Measurements from ENCODE around the gene VSIG2.

The VSIG2 gene

DNA sequence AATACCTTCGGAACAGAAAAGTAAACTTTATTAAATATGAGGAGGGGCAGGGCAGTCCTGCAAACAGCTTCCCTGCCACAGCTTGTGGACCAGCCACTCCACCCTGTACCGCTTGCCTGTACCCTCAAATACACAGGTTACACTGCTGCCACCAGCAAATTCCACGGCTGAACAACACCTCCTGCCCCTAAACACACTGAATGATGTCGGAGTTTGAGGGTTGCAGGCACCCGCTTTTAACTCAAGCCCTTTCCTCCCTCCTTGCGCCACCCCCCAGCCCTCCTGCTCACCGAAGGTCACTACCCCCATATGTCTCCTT lies 4.0 kb downstream of the VSIG2 start:
- no peak for ATAC-seq

DNA sequence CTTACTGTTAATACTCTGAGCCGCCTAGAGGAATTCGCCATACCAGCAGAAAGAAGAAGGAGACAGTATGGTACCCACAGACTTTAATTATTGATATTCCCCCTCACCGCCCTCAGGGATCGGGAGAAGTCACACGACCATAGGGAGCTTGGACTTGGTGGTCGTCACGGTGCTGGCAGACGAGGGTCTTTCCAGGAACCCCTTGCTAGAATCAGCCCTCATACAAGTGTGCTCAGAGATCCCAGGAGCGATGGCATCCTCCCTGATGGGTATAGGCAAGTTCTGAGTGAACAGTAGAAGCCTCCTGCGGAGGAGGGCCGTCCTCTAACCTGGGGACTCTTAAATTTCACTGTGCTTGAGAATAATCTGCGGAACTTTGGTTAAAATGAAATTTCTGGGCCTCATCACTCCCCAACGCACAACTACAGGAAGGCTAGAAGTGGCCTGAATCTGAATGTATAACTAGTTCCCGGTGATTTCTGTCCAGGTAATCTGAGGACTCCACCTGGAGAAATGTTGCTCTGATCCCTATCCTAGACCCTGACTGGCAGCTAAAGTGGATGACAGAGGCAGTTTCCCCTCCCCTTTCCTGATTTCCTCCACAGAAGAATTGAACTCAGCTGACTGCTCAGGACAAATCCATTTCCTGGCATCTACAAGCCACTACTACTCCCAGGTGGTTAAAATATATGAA lies 4.5 kb downstream of the VSIG2 start:
- no peak for ATAC-seq

DNA sequence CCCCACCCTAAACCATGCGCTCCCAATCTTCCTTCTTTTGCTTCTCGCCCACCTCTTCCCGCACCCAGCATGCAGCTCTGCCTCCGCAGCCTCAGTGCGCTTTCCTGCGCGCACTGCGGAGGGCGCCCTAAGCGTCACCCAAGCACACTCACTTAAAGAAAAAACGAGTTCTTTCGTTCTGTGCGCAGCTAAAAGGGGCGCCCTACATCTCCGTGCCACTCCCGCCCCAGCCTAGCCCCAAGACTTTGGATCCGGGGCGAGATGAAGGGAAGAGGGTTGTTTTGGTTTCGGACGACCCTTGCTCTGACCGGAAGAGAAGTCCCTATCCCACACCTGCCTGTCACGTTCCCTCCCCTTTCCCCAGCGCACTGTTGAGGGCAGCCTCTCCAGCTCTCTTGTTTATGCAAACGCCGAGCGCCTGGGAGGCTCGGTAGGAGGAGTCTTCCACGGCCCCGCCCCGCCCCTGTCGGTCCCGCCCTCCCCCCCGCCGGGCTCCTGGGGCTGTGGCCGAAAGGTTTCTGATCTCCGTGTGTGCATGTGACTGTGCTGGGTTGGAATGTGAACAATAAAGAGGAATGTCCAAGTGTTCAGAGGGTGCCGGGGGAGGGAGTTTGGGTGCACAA lies 5.3 kb downstream of the VSIG2 start:
- peak; percentile 86 for ATAC-seq

DNA sequence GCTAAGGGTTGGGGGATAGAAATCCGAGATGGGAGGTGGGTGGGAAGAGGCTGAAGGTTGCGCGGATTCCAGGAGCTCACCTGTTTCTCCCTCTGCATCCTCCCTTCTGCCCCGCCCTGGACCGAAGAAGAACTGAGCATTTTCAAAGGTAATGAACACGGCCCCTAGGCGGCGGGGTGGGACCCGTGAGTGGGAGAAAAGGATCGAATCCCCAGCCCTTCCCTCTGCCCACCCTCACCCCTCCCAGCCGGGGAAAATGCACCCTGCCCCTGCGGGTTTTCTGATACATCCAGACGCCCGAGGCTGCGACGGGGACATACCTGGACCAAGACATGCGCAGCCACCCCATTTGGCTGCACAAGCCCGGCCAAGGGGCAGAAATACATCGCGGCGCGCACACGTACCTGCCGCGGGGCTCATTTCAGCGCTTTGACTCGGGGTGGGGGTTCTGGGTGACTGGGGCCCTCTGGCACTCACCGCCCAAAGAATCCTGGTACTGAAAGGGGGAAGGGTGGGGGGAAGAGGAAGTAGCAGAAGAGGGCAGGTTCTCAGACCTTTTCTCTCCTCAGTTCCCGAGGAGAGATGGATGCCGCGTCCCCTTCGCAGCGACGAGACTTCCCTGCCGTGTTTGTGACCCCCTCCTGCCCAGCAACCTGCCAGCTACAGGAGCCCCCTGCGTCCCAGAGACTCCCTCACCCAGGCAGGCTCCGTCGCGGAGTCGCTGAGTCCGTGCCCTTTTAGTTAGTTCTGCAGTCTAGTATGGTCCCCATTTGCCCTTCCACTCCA lies 6.0 kb downstream of the VSIG2 start:
- ATAC-seq, result peak; percentile 6 to 30

DNA sequence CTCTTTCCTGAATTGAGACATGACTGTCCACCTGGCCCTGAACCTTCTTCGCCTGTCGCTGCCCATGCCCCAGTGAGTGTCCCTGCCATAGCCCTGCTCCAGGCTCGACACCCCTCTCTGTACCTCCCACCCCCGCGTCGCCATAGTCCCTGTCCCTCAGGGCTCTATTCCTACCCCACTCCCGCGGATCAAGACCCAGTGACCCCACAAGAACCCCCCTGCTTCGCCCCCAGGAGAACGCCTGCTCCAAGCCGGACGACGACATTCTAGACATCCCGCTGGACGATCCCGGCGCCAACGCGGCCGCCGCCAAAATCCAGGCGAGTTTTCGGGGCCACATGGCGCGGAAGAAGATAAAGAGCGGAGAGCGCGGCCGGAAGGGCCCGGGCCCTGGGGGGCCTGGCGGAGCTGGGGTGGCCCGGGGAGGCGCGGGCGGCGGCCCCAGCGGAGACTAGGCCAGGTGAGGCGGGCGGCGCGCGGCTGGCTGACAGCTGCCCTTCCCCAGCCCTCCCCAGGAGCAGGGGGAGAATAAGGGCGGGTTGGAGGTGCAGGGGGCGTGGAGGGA lies 6.7 kb downstream of the VSIG2 start:
- ATAC-seq, result no peak

DNA sequence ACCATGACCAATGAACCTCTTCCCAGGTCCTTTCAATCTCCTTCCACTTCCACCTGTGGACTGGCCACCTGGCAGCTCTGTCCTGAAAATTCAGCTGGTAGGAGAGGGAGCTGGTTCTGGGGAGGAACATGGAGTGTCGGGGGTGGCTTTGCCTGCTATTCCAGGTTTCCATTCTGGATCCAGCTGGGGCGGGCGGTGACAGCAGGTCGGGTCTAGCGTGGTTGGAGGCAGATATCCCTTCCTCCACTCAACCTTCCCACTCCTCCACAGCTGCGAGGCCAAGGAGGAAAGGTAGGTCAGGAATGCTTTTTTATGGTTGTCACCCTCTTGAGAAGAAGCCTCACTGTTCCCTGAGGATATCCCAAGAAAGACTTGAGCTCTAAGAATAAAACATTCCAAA lies 9.0 kb downstream of the VSIG2 start:
- ATAC-seq, result no peak

DNA sequence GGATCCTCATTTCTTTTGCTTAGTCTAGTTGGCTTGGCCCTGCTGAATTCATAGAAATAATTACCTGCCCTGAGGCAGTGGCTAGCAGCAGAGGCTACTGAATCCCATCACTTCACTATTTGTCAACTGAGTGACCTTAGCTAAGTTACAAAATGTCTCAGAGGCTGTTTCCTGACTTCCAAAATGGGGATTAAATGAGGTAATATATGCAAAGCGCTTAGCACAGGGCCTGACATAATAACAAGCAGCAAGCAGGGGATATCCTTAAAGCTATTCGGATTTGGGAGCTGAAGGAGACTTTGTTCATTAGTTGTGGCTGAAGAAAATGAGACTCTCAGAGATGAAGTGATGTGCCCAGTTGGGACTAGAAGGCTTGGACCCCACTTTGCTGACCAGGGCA lies 9.5 kb downstream of the VSIG2 start:
- ATAC-seq, result no peak

DNA sequence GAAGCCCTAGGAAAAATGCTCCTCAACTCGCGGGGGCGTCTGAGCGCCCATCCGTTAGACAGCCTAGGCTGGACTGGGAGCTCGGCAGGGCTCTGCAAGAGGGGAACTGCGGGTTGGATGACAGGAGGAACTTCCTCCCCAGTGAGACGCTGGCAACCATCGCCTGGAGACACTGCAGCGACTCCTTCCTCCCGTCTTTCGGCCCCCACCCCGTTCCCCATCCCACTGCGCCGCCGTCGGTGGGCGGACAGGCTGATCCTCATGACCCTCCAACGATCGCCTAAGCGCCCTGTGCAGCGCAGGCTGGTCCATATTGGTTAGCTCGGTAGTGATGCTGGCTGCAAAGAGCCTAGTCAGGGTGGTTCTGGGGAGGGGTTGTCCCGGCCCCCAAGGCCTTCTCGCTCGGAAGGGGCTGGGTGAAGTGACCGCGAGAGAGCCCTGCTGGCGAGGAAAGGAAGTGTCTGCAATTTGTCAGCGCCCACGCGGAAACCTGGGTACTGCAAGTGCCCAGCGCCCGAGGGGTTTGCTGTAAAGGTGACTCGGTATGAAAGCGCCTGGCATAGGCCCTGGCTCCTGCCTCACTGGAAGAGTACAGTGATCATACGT lies 11.7 kb downstream of the VSIG2 start:
- peak; percentile 30 to 52 for ATAC-seq

DNA sequence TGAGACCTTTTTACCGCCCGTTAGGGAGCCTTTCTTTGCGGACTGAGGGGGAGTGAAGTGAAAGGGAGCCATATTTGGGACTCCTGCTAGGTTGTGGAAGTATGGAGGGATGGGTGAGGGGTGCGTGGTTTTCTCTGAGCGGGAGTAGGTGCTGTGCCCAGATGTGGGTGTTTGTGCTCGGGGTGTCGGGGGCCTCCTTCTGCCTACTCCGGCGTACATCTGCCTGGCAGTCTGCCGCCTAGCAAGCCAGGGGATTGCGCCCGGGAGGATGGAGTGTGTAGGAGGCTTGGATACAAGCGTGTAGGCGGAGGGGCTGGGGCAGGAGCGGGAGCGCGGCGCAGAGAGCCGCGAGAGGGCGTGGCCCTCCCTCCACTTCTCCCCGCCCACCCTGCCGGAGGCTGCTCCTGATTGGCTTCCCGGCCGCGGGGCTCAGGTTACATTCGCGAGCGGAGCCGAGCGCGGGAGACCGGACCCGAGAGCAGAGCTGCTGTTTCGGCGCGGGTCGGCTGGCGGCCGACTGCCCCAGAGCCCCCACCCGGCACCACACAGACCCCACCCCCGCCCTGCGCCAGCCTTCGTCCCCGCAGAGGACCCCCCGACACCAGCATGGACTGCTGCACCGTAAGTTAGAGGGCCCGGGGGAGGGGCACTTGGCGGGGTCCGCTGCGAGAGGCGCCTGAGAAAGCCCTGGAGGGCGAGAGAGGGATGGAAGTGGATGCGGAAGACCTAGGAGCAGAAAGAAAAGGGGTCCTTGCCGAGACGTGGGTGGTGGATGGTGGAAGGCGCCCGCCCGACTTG lies 12.4 kb downstream of the VSIG2 start, which contains the start of gene NRGN:
Gene NRGN (plus strand): TSS at position 464 of the 798 bp plus-strand sequence. CDS start 143 bp downstream, at position 607.
- ATAC-seq, result peak; percentile 93 to 96

DNA sequence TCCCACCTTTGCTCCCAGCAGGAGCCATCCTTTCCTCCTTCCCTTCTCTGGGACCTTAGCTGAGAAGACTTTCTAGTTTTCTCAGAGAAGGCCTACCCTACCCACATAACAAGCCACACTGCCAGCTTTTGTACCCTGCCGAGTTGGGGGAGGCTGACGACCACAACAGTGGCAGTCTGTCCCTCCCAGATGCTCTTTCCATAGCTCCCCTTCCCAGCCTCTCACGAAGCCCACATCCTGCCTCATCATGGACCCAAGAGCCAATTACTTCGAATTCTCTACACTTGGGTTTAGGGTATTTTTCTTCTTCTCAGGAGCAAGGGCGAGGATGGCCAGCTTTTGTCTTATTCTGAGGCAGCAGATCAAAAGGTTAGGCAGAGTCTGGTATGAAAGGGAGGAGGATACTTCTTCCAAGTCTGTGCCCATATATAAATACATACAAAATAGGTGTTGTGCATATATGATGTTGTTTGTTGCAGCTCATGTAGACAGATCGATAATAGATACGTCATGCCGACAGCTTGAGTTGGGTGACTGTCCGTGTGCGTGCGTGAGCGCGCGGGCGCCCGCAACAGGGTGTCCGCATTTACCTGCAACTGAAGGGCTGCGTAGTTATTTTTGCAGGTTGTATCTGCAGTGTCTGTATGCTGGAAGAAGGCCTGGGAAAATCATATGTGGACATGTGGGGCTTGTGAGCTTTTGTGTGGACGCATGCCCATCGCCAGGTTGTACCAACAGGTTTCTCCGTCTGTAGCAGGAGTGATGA lies 13.2 kb downstream of the VSIG2 start:
- ATAC-seq, result no peak

DNA sequence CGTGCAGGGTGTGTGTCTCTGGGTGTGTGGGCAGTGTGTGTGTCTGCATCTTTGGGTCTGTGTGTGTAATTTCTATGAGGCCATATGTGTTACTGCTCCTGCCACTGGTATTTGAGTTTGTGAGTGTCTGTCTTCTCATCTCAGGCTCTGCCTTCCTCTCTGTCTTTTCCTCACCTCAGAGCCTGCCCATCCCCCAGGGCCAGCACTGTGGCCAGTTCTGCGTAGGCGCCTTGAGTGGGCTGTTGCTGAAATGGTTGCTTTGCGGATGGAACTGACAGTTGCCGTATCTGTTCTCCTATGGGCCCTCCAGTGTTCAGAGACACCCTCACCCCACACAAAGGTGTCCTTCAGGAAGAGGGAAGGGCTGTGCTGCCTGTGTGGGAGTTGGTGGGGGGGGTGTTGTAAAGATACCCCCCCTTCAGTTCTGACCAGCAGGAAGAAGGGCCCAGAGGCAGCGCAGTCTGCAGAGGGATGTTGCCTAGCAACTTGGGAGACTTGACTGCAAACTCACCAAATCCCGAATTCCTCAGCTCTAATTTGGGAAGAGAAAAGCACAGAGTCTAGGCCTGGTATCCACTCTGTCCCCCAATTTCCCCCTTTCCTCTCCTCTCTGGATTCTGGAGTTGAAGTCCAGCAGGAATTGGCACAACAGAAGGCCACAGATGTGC lies 14.3 kb downstream of the VSIG2 start:
- ATAC-seq, result no peak

DNA sequence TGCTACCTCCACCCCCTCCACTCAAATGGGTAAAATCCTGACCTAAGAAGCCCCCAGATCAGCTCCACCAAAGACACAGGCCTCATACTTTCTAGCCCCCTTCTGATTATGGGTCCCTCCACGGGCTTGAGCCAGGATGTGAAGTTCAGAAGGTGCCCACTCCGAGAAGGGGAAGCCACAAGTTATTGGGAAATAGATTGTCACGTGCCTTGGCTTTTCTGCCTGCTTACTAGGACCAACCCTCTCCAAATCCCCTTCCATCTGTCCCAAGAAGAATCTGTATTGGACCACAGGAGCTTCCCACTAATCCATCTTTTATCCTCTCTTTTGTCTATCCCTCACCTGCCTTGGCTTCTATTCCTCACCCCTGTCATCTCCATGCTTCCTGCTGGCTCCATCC lies 15.3 kb downstream of the VSIG2 start:
- ATAC-seq, result no peak

DNA sequence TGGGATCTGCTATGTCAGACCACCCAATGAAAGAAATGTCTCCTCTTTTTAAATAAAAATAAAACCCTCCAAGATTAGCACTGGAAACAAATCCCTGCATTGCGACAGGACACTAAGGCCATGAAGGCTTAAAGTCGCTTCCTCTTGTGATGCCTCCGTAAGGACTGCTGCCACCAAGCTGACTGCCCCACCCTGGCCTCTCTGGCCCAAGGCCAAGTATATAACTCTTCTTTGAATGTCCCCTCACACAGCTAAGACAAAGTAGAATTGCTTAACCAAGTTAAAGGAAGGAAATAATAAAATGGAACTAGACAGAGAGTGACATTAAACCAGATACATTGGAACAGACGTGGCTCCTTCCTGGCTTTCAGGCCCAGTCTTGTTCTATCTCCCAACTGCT lies 19.8 kb downstream of the VSIG2 start:
- ATAC-seq, result no peak

DNA sequence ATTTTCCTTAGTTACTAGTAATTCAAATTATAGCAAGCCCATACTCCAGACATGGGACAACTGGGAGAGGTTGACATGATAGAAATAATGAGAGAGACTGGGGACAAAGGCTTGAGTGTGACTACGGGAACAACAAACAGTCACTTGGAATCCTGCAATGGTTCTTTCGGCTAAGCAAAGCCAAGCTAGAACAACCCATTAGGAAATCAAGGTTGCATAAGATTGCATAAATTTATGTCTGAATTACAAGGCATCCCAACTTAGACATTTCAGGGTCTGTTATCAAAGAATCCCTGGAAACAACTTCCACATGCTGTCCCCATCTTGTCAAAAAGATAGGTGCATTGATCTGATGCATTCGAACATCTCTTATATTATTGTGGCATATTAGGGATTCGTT lies 22.5 kb downstream of the VSIG2 start:
- ATAC-seq, result no peak

DNA sequence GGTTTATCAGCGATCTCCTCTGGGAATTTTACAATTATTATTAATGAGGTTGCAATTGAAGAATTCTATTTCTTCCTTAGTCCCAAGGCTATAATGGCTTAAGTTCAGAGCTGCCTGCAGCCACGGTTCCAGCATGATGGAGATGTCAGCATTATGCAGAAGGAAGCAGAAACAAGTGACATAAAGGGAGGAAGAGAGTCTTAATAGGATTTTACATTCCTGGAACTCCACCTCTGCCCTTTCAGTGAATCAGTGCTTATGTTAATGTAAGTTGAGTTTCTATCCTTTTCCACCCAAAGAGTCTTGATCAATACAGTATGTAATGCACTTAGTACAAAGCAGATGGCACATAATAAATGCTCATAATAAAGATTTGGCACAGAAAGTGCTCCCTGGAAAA lies 23.9 kb downstream of the VSIG2 start:
- ATAC-seq, result no peak

DNA sequence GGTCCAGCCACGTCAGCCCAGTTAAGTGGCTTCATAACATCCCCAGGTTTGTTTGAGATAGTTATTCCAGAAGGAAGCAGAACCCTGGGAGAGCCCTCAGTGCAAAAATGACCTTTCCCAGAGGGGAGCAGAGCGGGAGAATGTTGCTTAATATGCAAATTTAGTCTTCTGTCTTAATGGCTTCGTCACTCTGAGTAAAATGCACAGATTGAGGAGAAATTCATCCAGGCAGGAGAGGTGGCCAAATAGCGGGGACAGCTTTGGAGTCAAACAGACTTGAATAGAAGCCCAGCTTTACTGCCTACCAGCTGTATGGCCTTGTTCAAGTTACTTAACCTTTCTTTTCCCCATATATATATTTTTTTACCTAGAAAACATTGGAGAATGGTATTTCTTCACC lies 24.6 kb downstream of the VSIG2 start:
- ATAC-seq, result no peak

DNA sequence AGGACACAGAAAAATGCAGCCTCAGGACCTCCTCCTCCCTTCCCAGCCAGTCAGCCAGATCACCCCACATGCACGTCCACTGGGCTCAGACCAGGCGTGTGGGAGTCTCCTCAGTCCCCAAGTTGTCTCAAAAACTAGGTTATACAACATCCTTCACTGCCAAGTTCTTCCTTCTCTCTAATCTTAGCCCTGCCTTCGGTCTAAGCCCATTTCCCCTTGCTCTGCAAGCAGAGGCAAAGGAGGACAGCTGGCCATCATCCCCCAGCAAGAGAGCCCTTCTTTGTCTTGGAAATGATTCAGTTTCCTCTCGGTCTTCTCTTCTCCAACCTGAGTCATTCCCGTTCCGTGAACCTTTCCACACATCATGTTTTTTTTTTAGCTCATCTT lies 26.3 kb downstream of the VSIG2 start:
- no peak for ATAC-seq

DNA sequence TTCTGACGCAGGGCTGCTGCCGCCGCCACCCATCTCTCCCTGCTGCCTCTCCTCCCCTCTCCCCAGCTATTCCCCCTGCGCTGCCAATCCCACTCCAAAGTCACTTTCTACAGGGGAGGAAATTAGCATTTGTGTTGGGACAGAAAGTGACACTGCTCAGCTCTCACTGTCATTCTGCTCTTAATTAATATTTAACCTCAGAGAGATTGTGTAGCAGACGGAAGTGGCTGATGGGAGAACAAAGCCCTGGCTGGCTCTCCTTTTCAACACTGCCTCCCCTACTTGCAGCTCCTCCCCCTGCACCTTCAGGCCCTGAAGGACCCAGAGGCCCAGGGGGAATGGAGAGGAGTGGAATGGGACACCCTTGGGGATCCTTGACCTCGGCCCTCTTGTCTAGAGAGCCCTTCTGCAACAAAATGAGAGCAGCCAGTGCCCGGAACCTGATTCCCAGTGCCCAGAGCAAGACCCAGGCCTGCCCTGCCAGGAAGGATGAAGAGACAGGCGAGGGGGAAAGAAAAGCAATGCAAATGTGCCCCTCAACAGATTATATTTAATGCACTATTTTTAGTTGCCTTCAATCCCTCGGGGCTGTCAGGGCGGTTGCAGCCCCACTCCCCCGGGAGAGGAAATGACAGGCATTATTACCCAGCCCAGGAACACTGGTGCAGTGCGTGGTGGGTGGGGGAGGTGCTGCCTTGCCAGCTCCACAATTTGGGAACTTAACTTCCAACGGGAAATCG lies 26.9 kb downstream of the VSIG2 start:
- no peak for ATAC-seq

DNA sequence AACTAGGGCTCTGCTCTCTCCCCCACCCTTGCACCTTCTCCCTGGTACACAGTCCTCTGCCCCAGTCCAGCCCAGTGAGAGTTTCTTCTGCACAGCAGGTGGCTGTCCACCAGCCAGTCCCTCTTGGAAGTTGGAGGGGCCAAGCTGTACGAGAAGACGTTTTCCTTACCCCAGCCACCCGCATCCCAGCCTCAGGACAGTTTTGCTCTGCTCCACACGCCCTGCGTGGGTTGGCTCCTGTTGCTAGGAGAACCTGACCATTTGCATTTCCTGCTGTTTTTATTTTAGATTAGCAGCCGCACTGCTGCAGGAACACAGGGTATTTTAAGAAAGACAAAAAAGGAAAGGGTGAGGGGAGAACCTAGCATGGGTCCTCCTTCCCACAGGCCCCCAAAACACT lies 29.9 kb downstream of the VSIG2 start:
- ATAC-seq, result no peak

DNA sequence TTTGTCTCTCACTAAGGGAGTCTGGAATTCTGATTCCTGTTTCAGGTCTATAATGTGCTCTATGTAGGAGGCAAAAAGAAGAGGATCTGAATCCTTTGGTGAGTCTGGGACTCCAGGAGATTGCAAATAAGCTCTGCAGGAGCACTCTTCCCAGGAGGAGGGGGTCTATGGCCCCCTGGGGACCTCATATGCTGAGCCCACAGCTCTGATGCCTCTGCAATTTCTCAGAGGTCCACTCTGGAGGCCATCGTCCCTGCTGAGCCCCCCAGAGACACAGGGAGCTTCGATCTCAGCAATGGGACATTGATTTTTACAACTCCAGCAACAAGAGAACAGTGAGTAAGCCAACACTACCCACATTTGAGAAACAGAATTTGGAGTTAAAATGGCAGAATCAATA lies 32.5 kb downstream of the VSIG2 start:
- no peak for ATAC-seq
